GM10248 (cell line): Measurements from ENCODE around the gene KAZALD1.

Source experiments
- CTCF ChIA-PET: fragments of 300-600 bp; sonication (Branson Sonifier 250); formaldehyde crosslinking; extraction: SDS; loops from one replicate; lab custom pipeline; 2021; ENCODE audit warnings: antibody characterized with exemption; lab: Yijun Ruan, JAX
- POLR2A ChIA-PET: fragments of 350-650 bp; sonication (Branson Sonifier 250); formaldehyde crosslinking; extraction: SDS; loops from one replicate; lab custom pipeline; 2020; ENCODE audit warnings: antibody characterized with exemption; lab: Yijun Ruan, JAX
- DNase-seq: peaks from one replicate; pipeline ENCODE4 v3.0.0; 2012; ENCODE audit errors: extremely low spot score
- CTCF ChIP-seq: IDR thresholded peaks from 2 replicates; pipeline ENCODE4 v1.5.1; 2012; ENCODE audit warnings: mild to moderate bottlenecking, low read depth; ENCODE audit errors: extremely low read depth, missing control alignments, control extremely low read depth

KAZALD1 gene

GRCh38 chr10:101044117-101044516 lies 17.7 kb upstream of the KAZALD1 start:
- ChIA-PET CTCF (interaction anchor here (0.9 to 28.8 kb wide), 8 partner anchors 10 to 105 kb away, joined by 3 to 855 read pairs (median 18); partner anchors contain the start of genes KAZALD1, LZTS2, PDZD7 and SFXN3), POLR2A (no interaction called here)
- no peak for TF ChIP-seq CTCF
- DNase-seq, result no peak

DNA sequence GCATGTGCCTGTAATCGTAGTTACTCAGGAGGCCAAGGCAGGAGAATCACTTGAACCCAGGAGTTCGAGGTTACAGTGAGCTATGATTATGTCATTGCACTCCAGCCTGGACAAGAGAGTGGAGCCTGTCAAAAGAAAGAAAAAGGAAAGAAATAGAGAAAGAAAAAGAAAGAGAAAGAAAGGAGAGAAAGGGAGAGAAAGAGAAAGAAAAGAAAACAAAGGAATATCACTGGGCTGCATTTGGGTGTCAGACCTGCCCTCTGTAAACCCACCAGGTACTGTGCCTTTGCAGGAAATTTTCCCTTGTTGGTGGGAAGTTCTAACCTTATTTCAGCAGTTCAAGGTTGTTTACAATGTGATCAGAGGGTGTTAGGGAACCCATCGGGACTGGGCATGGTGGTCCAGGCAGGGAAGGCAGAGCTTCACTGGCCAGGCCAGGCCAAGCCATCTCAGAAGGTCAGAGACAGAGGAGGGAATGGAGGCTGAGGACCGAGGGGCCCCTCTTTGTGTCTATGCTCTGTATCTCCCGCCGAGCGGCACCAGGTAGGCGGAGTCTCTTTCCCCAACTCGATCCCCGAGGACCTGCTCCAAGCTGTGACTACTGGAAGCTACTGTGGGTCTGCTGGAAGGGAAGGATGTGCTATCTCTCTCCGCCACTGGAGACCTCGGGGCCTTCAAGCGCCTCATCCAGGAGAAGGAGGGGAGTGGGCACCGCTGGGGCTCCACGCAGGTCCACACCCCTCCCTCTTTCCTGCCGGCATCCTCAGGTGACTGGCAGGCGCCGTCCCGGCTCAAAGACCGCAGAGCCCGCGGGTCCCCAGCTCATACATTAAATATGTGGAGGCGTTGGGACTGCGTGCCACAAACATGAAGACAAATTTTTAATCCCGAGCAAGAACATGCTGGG lies 15.2 kb upstream of the KAZALD1 start:
- ChIA-PET CTCF (interaction anchor here (0.9 to 28.8 kb wide), 6 partner anchors 8 to 96 kb away, joined by 3 to 855 read pairs (median 4); partner anchors contain the start of gene KAZALD1), POLR2A (no interaction called here)
- no peak for DNase-seq
- no peak for TF ChIP-seq CTCF

- TF ChIP-seq CTCF, result no peak
- ChIA-PET POLR2A (no interaction called here), CTCF (interaction anchor here (0.9 to 28.8 kb wide), 6 partner anchors 9 to 95 kb away, joined by 3 to 855 read pairs (median 4); partner anchors contain the start of gene KAZALD1)
- no peak for DNase-seq
These were observed 14.5 kb upstream of the KAZALD1 start for GRCh38 chr10:101047268-101047667.

DNA sequence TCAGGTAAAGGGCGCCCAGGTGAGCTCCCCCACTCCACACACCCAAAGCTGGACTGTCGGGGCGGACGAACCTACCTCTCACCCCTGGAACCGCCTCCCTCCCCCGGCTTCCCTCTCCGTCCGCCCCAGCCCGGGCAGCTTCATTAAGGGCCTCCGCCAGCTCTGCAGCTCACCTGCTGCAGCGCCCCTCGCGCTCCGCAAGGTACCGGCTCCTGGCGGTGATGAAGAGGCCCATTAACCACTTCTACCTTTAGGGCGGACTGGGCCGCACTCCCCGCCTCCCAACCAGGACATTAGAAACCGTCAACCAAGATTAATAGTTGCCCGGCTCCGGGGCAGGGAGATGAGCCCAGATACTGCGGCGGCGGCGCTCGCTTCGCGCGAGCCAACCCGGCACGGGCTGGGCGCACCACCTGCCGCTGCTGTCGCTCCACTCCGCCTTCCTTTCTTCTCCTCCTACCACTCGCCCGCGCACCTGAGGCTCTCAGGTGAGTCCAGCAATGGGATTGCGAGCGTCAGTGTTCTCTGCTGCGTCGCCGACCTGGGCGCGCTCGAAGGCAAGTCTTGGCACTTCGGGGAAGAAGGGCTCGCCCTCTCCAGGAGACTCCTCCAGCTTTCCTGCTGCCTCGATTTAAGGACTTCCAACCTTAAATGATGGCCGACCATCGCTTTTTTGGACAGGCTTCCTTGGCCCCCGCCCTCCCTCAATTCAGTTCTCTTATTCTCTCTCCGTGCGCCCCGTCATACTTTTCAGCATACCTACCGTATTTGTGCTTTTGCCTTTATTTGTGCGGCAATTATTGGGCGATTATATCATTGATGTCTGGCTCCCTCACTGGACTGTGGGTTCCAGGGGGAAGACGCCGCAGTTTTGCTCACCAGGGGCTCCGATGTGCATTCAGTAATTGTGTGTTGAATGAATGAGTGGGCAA lies 13.6 kb upstream of the KAZALD1 start:
- TF ChIP-seq CTCF, result no peak
- no peak for DNase-seq
- POLR2A ChIA-PET, result no interaction called here
- CTCF ChIA-PET, result interaction anchor here (1.2 to 28.8 kb wide), 4 partner anchors 10 to 94 kb away, joined by 3 to 855 read pairs (median 6); partner anchors contain the start of gene KAZALD1

DNA sequence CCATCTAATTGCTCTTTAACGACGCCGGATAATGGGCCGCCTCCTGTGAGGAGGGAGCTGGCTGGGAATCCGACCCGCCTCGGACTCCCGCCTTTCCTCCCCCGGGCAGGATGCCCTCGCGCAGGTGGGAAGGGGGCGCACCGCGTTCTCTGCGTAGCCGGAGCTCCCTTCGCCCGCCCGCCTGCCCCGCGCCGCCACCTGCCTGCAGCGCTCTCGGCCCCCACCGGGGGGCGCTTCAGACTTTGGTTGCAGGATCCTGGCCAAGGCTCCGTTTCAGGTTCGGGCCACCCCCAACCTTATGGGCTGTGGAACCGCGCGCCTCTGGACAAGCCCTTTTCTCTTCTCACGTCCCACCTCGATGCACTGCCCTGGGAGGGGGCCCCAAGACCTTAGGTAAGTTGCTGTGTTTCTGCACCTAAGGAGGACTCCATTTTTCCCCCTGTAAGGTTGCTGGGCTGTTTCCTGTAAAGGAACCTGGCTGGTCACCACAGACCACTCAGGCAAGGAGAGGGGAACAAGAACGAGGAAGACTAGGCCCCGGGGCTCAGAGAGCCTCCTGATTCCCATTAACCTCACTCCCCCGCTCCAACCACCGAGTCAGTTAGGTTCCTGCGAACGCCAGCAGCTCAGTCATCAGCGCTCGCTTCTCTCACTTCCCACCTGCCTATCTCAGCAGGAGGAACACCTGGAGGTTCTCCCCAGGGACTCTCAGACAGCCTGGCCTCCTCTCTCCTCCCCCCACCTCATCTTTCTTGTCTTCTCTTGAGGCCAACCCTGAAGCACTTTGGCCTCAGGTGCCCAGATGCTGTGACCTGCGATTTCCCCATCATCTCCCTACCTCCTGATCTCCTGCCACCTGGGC lies 11.3 kb upstream of the KAZALD1 start:
- peak; percentile 82 for TF ChIP-seq CTCF
- peak; percentile 85 for DNase-seq
- CTCF ChIA-PET, result interaction anchor here (0.6 to 28.8 kb wide), 29 partner anchors 10 to 190 kb away, joined by 3 to 855 read pairs (median 5); partner anchors contain the start of genes KAZALD1, MRPL43, PDZD7 and SFXN3
- POLR2A ChIA-PET, result no interaction called here
